ENCODE measurements around the gene MGAT5B. TPM values are rescaled to one million over a fixed set of nuclear protein-coding genes. Genes with fewer than 3 reads are reported as not detected.

Gene MGAT5B
- total RNA-seq, 2 donors from 2014 or later: 0.28 to 1.4 TPM

- H3K27ac Mint-ChIP-seq: no peak overlapping the region
- no peaks in the 10 kb centered on the region for H3K27me3 Mint-ChIP-seq (ENCODE audit: low read depth)
- no peaks in the 10 kb centered on the region for H3K9me3 Mint-ChIP-seq
- DNase-seq (no peak), ATAC-seq (replicated peaks in 1 of 2) (no peak)
- H3K4me1 Mint-ChIP-seq (ENCODE audit: low read depth): no peaks in the 10 kb centered on the region
- H3K36me3 Mint-ChIP-seq (ENCODE audit: insufficient read depth in 2 of 2): no peaks in the 10 kb centered on the region
- no peak overlapping the region for H3K4me3 Mint-ChIP-seq
Measured at GRCh38 chr17:76887802-76888201, 19.6 kb downstream of the MGAT5B start.

DNA sequence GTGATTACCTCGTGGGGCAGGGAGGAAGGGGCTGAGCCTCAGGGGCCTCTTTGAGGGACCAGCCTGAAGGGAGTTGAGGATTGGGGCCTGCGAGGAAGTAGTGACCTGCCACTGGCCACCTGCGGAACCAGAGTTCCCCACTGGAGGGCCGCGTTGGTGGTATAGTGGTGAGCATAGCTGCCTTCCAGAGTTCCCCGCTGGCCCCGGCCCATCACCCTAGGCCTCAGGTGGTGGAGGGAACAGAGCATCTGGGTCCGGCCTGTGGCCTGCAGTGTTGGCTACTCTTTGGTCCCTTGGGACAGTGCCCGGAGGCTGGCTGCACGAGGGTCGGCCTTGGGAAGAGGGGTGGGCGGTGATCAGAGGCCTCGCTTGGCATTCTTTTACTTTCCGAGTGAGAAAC, 20.5 kb downstream of the MGAT5B start:
- Mint-ChIP-seq H3K27me3 (ENCODE audit: low read depth) (no peaks in the 10 kb centered on the region), H3K9me3 (no peaks in the 10 kb centered on the region), H3K4me3 (no peak overlapping the region), H3K36me3 (ENCODE audit: insufficient read depth in 2 of 2) (no peaks in the 10 kb centered on the region), H3K27ac (no peak overlapping the region), H3K4me1 (ENCODE audit: low read depth) (no peaks in the 10 kb centered on the region)
- ATAC-seq (replicated peaks in 1 of 2) (no peak), DNase-seq (no peak)

- Mint-ChIP-seq H3K27me3 (ENCODE audit: low read depth) (no peaks in the 10 kb centered on the region), H3K27ac (no peak overlapping the region), H3K36me3 (ENCODE audit: insufficient read depth in 2 of 2) (no peaks in the 10 kb centered on the region), H3K4me3 (no peak overlapping the region), H3K4me1 (ENCODE audit: low read depth) (no peaks in the 10 kb centered on the region), H3K9me3 (no peaks in the 10 kb centered on the region)
- ATAC-seq (replicated peaks in 1 of 2) (no peak), DNase-seq (no peak)
Measured at GRCh38 chr17:76889323-76889722, 21.1 kb downstream of the MGAT5B start.

DNA sequence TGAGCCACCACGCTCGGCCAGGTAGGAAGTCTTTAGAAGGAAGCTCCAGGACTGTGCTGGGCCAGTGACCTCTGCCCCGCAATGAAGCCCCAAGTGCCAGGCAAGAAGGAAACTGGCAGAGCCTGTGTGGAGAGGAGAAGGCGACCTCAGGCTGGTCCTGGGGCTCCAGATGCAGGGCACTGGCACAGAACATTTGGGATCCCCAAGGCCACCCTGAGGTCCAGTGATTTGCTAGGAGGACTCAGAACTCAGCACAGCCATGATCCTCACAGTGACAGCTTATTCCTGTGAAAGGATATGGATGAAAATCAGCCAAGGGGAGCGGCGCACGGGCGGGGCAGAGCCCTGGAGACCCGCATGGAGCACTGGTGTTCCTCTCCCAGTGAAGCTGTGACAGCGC, 24.1 kb downstream of the MGAT5B start:
- H3K36me3 Mint-ChIP-seq (ENCODE audit: insufficient read depth in 2 of 2): no peaks in the 10 kb centered on the region
- DNase-seq (no peak), ATAC-seq (replicated peaks in 1 of 2) (no peak)
- H3K4me1 Mint-ChIP-seq (ENCODE audit: low read depth): no peaks in the 10 kb centered on the region
- no peaks in the 10 kb centered on the region for H3K27me3 Mint-ChIP-seq (ENCODE audit: low read depth)
- no peaks in the 10 kb centered on the region for H3K9me3 Mint-ChIP-seq
- H3K27ac Mint-ChIP-seq: no peak overlapping the region
- no peak overlapping the region for H3K4me3 Mint-ChIP-seq

GRCh38 chr17:76893623-76894334, 25.6 kb downstream of the MGAT5B start:
- Mint-ChIP-seq H3K36me3 (ENCODE audit: insufficient read depth in 2 of 2) (no peaks in the 10 kb centered on the region), H3K9me3 (no peaks in the 10 kb centered on the region), H3K4me1 (ENCODE audit: low read depth) (no peaks in the 10 kb centered on the region), H3K27ac (no peak overlapping the region), H3K27me3 (ENCODE audit: low read depth) (no peaks in the 10 kb centered on the region), H3K4me3 (no peak overlapping the region)
- no peak for DNase-seq
- ATAC-seq (replicated peaks in 1 of 2): no peak

GRCh38 chr17:76894842-76895241, 26.6 kb downstream of the MGAT5B start:
- H3K4me3 Mint-ChIP-seq: no peak overlapping the region
- no peak for ATAC-seq (replicated peaks in 1 of 2)
- no peaks in the 10 kb centered on the region for H3K9me3 Mint-ChIP-seq
- DNase-seq: no peak
- H3K36me3 Mint-ChIP-seq (ENCODE audit: insufficient read depth in 2 of 2): no peaks in the 10 kb centered on the region
- no peak overlapping the region for H3K27ac Mint-ChIP-seq
- no peaks in the 10 kb centered on the region for H3K27me3 Mint-ChIP-seq (ENCODE audit: low read depth)
- H3K4me1 Mint-ChIP-seq (ENCODE audit: low read depth): no peaks in the 10 kb centered on the region

DNA sequence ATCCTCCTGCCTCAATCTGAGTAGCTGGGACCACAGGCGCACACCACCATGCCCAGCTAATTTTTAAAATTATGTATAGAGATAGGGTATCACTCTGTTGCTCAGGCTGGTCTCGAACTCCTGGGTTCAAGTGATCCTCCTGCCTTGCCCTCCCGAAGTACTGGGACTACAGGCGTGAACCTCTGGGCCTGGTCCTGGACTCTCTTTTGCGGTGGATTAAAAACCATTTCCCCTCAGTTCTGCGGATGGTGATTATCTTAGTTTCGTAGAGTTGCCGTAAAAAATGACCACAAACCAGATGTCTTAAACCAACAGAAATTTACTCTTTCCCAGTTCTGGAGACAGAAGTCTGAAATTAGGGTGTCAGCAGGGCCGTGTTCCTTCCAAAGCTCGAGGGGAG, 28.8 kb downstream of the MGAT5B start:
- DNase-seq: no peak
- Mint-ChIP-seq H3K4me3 (no peak overlapping the region), H3K4me1 (ENCODE audit: low read depth) (no peaks in the 10 kb centered on the region), H3K9me3 (no peaks in the 10 kb centered on the region), H3K27ac (no peak overlapping the region), H3K36me3 (ENCODE audit: insufficient read depth in 2 of 2) (no peaks in the 10 kb centered on the region), H3K27me3 (ENCODE audit: low read depth) (no peaks in the 10 kb centered on the region)
- no peak for ATAC-seq (replicated peaks in 1 of 2)

DNA sequence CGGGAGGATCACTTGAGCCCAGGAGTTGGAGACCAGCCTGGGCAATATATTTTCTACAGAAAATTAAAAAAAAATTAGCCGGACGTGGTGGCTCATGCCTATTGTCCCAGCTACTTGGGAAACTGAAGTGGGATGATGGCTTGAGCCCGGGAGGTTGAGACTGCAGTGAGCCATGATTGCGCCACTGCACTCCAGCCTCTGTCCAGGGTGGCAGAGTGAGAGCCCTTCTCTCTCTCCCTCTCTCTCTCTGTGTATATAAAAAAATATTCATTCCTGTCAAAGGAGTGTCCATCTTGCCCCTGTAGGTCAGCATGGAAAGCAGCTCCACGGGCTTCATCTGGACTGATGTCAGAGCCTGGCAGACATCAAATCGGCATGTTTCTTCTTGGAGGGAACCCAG, 31.2 kb downstream of the MGAT5B start:
- no peaks in the 10 kb centered on the region for H3K36me3 Mint-ChIP-seq (ENCODE audit: insufficient read depth in 2 of 2)

GRCh38 chr17:76900723-76901122, 32.5 kb downstream of the MGAT5B start:
- H3K36me3 Mint-ChIP-seq (ENCODE audit: insufficient read depth in 2 of 2): no peaks in the 10 kb centered on the region
- H3K27me3 Mint-ChIP-seq (ENCODE audit: low read depth): no peaks in the 10 kb centered on the region
- H3K27ac Mint-ChIP-seq: no peak overlapping the region
- no peaks in the 10 kb centered on the region for H3K4me1 Mint-ChIP-seq (ENCODE audit: low read depth)
- no peaks in the 10 kb centered on the region for H3K9me3 Mint-ChIP-seq
- no peak for DNase-seq
- ATAC-seq (replicated peaks in 1 of 2): no peak
- no peak overlapping the region for H3K4me3 Mint-ChIP-seq

More for the DNA sequence above, 31.2 kb downstream of the MGAT5B start:
- no peak overlapping the region for H3K27ac Mint-ChIP-seq
- H3K4me3 Mint-ChIP-seq: no peak overlapping the region
- H3K27me3 Mint-ChIP-seq (ENCODE audit: low read depth): no peaks in the 10 kb centered on the region
- H3K4me1 Mint-ChIP-seq (ENCODE audit: low read depth): no peaks in the 10 kb centered on the region
- no peaks in the 10 kb centered on the region for H3K9me3 Mint-ChIP-seq
- no peak for DNase-seq
- no peak for ATAC-seq (replicated peaks in 1 of 2)

DNA sequence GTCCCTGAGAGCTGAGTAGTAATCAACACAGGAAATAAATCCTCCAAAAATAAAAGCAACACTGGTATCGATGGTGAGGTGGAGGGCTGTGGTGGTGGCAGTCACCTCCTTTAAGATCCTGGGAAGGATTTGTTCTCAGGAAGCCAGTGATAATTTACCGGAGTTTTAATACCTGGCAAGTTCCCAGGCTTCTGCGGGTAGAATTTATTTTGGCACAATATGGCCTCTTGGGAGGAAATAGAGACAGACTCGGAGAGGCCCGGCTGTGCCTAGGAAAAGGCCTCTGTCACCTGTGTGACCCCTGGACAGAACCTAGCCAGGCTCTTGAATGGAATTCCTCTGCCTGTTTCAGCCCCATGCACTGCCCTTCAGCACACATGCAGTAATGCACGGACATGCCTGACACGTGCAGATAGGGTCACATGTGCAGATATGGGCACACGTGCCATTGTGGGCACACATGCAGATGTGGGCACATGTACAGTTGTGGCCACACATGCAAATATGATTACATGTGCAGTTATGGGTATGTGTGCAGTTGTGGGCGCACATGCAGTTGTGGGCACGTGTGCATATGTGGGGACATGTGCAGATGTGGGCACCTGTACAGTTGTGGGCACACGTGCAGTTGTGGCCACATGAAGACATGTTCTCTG, 33.5 kb downstream of the MGAT5B start:
- no peaks in the 10 kb centered on the region for H3K4me1 Mint-ChIP-seq (ENCODE audit: low read depth)
- H3K36me3 Mint-ChIP-seq (ENCODE audit: insufficient read depth in 2 of 2): no peaks in the 10 kb centered on the region
- H3K4me3 Mint-ChIP-seq: no peak overlapping the region
- H3K9me3 Mint-ChIP-seq: no peaks in the 10 kb centered on the region
- no peaks in the 10 kb centered on the region for H3K27me3 Mint-ChIP-seq (ENCODE audit: low read depth)
- ATAC-seq (replicated peaks in 1 of 2) (no peak), DNase-seq (no peak)
- no peak overlapping the region for H3K27ac Mint-ChIP-seq

DNA sequence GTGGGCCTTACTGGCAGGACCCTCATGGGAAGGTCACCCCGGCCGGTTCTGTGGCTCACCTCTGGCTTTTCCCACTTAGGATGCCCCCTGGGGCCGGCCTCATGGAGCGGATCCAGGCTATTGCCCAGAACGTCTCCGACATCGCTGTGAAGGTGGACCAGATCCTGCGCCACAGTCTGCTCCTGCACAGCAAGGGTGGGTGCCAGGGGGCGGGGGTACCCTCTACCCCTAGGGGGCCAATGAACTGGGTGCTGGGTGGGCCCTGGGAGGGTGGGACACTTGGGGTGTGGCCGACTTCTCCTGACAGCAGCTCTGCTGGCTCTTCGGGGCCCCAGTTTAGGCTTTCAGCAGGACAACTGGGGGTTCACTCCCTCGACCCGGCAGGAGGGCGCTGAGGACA, 34.3 kb downstream of the MGAT5B start:
- ATAC-seq (replicated peaks in 1 of 2): no peak
- DNase-seq: no peak
- no peaks in the 10 kb centered on the region for H3K27me3 Mint-ChIP-seq (ENCODE audit: low read depth)
- H3K9me3 Mint-ChIP-seq: peaks cover 0 to 2% of the 10 kb centered on the region in 2 donors
- no peaks in the 10 kb centered on the region for H3K4me1 Mint-ChIP-seq (ENCODE audit: low read depth)
- H3K27ac Mint-ChIP-seq: no peak overlapping the region
- no peaks in the 10 kb centered on the region for H3K36me3 Mint-ChIP-seq (ENCODE audit: insufficient read depth in 2 of 2)
- no peak overlapping the region for H3K4me3 Mint-ChIP-seq

GRCh38 chr17:76903631-76904030, 35.4 kb downstream of the MGAT5B start:
- H3K27me3 Mint-ChIP-seq (ENCODE audit: low read depth): no peaks in the 10 kb centered on the region
- DNase-seq (no peak), ATAC-seq (replicated peaks in 1 of 2) (no peak)
- no peak overlapping the region for H3K27ac Mint-ChIP-seq
- H3K4me1 Mint-ChIP-seq (ENCODE audit: low read depth): no peaks in the 10 kb centered on the region
- no peak overlapping the region for H3K4me3 Mint-ChIP-seq
- H3K36me3 Mint-ChIP-seq (ENCODE audit: insufficient read depth in 2 of 2): no peaks in the 10 kb centered on the region
- H3K9me3 Mint-ChIP-seq: peaks cover 0 to 4% of the 10 kb centered on the region in 2 donors

DNA sequence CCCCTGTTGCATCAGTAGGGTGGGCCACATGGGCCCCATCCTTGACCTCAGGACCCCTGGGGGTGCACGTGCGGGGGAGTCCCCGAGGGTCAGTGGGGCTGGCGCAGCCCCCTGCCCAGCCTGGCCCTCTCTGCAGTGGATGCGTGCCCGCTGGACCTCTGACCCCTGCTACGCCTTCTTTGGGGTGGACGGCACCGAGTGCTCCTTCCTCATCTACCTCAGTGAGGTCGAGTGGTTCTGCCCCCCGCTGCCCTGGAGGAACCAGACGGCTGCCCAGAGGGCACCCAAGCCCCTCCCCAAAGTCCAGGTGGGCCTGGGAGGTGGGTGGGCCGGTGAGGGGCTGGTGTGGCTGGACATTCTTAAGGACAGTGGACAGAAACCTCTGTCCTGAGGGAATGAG, 35.9 kb downstream of the MGAT5B start:
- Mint-ChIP-seq H3K9me3 (peaks cover 0 to 4% of the 10 kb centered on the region in 2 donors), H3K27ac (no peak overlapping the region), H3K27me3 (ENCODE audit: low read depth) (no peaks in the 10 kb centered on the region), H3K4me3 (no peak overlapping the region), H3K36me3 (ENCODE audit: insufficient read depth in 2 of 2) (no peaks in the 10 kb centered on the region), H3K4me1 (ENCODE audit: low read depth) (no peaks in the 10 kb centered on the region)
- DNase-seq (no peak), ATAC-seq (replicated peaks in 1 of 2) (no peak)

DNA sequence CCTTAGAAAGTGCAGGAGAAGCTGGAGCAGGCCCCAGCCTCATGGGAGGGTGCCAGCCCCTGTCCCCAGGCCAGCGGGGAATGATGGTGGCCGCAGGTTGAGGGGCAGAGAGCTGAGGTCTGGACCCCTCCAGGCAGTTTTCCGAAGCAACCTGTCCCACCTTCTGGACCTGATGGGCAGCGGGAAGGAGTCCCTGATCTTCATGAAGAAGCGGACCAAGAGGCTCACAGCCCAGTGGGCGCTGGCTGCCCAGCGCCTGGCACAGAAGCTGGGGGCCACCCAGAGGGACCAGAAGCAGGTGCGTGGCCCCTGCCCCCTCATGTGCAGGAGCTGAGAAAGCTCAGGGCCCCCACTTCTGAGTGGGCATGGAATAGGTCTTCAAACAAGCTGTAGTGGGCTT, 36.8 kb downstream of the MGAT5B start:
- peaks cover 0 to 4% of the 10 kb centered on the region in 2 donors for H3K9me3 Mint-ChIP-seq
- no peak overlapping the region for H3K4me3 Mint-ChIP-seq
- H3K4me1 Mint-ChIP-seq (ENCODE audit: low read depth): no peaks in the 10 kb centered on the region
- no peak for ATAC-seq (replicated peaks in 1 of 2)
- H3K27me3 Mint-ChIP-seq (ENCODE audit: low read depth): no peaks in the 10 kb centered on the region
- no peaks in the 10 kb centered on the region for H3K36me3 Mint-ChIP-seq (ENCODE audit: insufficient read depth in 2 of 2)
- no peak for DNase-seq
- H3K27ac Mint-ChIP-seq: no peak overlapping the region

Measured in activated T-cell treated with anti-CD3 and anti-CD28 coated beads, Interleukin-2, amount 50 U/mL, for 72 hours (primary cell).